HG02798 (cell line): Measurements from ENCODE around the gene BTAF1.

ENCODE experiments used
- ATAC-seq: cut with Tn5 transposase; IDR thresholded peaks from one replicate; pipeline ENCODE4 v1.9.1; 2021; ENCODE audit warnings: mild to moderate bottlenecking; ENCODE audit not compliant: unreplicated experiment, poor library complexity

BTAF1 gene

GRCh38 chr10:91907914-91908336 is 15.6 kb upstream of the BTAF1 start:
- no peak for ATAC-seq

DNA sequence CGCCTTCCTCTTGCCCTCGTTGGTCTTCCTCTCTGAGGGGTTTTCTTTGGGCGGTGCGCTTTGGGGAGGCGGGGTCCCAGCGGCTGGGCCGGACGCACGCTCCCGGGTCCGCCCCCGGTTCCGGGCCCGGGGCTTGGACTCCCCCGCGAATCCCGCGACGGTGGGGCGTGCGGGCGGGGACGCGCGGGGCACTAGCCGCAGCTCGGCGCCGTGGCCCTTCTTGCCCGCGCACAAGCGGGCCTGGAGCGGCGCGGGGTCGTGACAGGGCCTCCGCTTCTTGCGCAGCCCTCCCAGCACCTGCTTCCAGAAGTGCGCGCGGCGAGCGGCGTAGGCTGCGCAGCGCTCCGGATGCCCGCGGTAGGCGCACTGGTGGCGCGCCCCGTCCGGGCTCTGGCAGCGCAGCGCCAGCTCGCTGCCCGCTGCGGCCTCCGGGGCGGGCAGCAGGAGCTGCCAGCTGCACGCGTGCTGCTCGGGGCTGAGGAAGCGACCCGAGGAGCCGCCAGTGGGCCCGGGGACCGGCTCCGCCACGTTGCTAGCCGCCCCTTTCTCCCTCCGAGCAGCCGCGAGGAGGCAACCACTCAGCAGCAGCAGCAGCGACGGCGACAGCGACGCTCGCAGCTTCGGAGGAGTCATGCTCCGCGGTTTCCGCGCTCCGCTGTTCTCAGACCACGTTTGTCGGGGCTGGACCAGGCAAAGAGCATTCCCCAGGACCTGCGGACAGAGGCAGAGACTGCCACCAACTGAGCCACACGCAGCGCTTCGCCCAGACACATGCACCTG is 15.0 kb upstream of the BTAF1 start:
- peak; percentile 93 for ATAC-seq

DNA sequence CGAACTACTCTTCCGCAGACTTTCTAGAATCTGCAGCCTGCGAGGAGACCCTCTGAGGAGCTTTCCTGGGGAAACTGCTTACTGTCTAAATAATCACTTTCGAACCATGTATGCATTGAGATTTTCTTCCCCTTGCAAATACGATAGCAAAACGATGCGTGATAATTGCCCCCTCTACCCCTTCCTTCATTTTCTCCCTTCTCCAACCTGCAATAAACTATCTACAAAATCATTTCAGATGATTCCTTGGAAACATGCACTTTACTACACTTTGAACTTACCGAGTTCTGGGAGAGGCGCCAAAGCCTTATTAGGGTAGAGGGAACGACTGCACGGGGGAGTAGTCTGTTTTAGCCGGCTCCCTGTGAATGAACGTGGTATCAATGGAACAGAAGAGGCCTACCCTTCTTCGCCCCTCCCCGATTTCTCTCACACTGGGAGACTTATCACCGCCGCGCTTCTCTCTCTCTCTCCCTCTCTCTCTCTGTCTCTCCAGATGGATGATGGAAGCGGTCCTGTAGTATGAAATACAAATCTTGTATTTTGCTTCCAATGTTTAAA is 14.4 kb upstream of the BTAF1 start, which contains the start of gene FGFBP3:
Gene FGFBP3 (minus strand): TSS at position 370 of the 561 bp plus-strand sequence. CDS start 517 bp downstream, outside the sequence.
- no peak for ATAC-seq

DNA sequence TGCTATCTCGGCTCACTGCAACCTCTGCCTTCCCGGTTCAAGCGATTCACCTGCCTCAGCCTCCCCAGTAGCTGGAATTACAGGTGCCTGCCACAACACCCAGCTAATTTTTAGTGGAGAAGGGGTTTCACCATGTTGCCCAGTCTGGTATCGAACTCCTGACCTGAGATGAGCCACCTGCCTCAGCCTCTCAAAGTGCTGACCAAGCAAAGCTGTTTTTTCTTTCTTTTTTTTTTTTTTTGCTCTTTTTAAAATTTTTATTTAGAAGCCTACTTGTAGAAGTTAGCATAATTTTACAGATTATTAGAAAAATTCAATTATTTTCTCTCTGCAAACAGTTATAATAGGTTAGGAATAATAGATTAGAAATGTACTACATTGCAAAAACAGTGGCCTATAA is 13.1 kb upstream of the BTAF1 start:
- ATAC-seq: no peak

GRCh38 chr10:91919651-91920050 is 3.9 kb upstream of the BTAF1 start:
- no peak for ATAC-seq

- no peak for ATAC-seq
These were observed 847 bp downstream of the BTAF1 start for GRCh38 chr10:91924212-91925021.

DNA sequence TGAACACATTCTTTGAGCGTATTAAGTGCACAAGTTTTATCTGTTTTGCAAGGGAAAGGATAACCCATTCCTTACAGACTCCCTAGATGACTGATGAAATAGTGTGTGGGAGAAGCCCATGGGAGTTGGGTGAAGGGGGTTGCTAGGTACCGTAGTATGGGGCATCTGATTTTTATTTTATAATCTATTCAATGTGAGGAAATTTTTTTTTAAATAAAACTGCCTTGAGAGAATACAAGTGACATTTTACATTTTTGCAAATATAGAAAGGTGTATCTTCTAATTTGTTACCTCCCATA is 1.4 kb downstream of the BTAF1 start:
- ATAC-seq: no peak

DNA sequence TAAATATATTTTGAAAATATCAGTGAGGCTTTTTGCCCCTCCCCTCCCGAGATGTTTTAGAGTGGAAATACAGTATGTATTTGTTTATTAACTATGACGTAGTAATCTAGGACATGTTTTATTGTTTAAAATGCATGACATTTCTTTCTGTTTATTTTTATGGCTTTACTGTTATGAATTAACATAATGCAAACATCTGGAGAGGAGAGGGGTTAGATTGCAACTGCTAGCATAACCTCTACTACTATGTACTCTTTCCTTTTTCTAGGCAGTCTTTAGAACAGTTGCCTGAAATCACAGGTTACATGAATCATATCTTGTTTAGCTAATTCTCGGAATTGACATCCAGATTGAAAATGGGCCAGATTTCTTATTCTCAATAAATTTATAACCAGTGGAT is 7.4 kb downstream of the BTAF1 start:
- ATAC-seq: no peak

DNA sequence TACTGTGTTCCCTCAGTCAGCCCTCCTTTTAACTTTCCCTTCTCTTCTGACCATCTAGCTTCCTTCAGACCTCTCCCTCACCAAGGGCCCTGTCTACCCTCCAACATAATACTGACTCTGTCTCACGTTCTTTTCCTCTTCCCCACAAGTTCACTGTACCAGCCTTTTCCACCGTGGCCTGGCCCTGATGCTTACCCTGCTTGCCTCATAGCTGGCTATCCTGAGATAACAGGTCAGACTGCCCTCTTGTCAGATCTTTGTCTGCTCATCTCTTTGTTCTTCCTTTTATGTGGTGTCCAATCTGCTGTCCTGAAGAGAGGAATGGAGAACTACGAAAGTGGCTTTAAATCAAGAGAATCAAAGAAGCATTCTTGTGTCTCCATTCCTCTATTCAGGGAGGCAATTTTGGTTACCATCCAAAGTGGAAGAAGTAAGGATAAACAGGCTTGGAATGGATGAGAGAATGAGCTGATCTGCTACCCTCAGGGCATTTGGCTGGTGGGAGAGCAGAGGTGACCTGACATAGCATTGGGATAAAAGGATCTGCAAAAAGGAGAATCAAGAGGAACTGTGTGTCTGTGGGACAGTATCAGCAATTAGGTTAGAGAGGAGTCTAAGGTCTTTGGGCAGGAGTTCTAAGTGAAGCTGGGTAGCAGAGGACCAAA is 8.1 kb downstream of the BTAF1 start:
- no peak for ATAC-seq

DNA sequence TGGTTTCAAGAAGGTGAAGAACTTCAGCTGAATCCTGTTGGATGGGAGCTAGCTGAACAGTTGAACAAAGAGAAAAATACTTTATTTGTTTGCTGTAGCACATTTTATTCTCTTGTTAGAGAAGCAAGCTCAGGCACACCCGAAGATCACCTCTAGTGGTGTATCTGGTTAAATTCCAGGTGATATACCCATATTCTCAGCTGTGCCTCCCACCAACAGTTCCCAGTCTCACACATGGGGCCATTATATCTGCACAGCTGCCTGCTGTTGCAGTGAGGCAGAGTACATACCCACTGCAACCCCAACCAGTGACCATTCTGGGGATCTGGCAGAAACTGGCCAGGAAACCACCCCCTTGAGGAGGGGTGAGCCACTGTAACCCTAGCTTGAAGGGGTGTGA is 9.2 kb downstream of the BTAF1 start:
- ATAC-seq: no peak

DNA sequence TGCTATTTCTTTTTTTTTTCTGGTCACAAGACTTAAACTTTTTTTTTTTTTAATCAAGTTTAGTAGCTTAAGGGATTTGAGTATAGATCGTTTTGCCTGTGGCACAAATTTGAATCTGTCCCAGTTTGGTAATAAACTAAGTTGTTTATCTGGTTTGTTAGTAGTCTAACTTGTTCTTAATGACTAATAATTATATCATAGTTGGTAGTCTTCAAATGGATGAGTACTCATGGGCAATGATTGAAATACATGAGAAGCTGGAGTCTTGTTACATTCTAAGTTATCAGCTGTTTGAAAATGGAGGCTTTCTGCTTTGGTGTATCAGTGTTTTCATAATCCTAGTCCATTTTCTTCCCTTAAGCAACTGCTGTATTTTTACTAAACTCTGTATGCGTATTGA is 12.3 kb downstream of the BTAF1 start:
- no peak for ATAC-seq

DNA sequence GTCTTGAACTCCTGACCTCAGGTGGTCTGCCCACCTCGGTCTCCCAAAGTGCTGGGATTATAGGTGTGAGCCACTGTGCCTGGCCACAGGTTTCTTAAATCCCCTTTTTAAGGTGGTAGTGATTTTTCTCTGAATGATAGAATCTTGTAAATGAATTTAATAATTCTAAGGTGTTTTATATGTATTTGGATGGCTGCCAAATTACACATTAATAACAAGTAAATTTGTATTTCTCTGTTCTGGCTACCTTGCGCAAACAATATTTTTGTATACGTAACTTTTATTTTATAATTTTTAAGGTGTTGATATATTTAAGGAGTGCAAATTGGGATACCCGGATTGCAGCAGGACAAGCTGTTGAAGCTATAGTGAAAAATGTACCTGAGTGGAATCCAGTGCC is 16.1 kb downstream of the BTAF1 start:
- no peak for ATAC-seq

DNA sequence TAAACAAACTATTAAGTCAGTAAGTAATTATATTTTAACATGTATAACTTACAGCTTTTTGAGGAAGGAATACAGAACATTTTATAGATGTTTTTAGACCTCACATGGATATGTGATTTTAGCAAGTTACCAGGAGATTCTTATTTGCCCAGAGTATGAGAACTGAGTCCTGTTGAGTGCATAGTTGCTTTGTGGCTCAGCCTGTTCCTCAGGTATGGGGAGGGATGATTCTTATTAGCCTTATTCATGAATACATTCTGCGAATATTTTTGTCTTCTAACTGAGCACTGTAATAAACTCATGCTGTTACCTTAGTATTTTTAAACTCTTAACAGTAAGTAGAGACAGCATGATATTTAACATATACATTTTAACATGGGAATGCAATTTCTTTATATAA is 17.9 kb downstream of the BTAF1 start:
- ATAC-seq: no peak

DNA sequence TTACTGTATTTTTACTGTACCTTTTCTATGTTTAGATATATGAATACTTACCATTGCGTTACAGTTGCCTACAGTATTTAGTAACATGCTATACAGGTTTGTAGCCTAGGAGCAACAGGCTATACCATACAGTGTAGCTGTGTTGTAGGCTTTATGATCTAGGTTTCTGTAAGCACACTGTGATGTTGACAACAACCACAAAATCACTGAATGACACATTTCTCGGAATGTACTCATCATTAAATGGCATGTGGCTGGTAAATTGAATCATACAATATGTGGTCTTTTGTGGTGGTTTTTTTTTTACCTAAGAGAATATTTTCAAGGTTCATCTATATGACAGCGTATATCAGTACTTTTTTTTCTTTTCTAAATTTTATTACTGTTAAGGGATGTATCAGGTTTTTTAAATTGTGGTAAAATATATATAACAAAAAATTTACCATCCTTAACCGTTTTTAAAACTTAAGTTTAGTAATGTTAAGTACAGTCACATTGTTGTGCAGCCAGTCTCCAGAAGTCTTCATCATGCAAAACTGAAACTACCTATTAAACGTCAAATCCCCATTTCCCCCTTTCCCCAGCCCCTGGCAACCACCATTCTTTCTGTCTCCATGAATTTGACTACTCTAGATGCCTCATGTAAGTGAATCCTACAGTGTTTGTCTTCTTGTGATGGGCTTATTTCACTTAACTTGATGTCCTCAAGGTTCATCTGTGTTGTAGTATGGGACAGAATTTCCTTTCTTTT is 21.5 kb downstream of the BTAF1 start:
- ATAC-seq: peak; percentile 66

DNA sequence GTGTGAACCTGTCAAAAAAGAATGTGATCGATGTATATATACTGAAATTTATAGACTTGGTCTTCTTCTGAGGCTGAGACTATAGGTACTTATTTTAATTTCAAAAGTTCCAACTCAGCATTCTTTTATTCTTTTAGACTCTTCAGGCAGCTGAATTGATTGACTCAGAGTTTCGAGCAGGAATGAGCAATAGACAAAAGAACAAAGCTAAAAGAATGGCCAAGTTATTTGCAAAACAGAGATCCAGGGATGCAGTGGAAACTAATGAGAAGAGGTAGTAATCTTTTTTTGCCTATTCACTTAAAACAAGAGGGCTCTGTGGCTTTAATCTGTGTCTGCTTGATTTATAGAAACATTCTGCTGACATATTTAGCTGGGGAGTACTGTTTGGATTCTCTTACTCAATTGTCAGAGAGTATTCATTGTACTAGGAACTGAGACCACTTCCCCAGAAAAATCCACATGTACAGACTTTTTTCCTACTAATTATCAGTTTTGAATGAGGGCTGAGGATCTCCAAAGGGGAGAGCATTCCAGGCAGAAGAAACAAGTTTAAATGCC is 30.1 kb downstream of the BTAF1 start:
- ATAC-seq: no peak

- ATAC-seq: no peak
These were observed 31.5 kb downstream of the BTAF1 start for GRCh38 chr10:91955114-91955513.

- no peak for ATAC-seq
These were observed 33.5 kb downstream of the BTAF1 start for GRCh38 chr10:91957091-91957490.

- no peak for ATAC-seq
These were observed 45.7 kb downstream of the BTAF1 start for GRCh38 chr10:91969297-91969696.

GRCh38 chr10:91974960-91975359 is 51.4 kb downstream of the BTAF1 start:
- no peak for ATAC-seq

DNA sequence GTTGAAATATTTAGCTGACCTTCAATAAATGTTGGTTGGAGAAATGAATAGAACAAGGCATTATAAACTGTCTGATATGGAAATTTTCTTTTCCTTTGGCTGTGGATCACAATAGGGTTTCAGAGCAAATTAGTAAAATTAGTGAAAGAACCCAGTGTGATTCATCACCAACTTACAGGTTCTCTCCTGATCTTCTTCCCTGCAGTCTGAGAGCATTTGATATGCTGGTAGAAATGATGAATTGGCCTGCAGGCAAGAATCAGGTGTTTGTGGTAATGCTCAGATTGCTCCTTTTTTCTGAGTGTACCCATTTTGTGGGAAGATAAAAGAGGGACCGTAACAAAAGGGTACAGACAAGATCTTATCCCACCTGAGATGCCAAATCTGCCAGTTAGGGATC is 51.9 kb downstream of the BTAF1 start:
- ATAC-seq: no peak
